SU-DHL-6 (cell line): ENCODE measurements around the gene GFRA4.

Source experiments
- H2AFZ ChIP-seq: fragments of 200-600 bp; sonication (generic); 2 replicates; pipeline ENCODE4 v1.6.1; 2014; ENCODE audit warnings: low read depth, mild to moderate bottlenecking, moderate library complexity, mixed read lengths, antibody characterized with exemption, low read length; ENCODE audit not compliant: severe bottlenecking
- H3F3A ChIP-seq: fragments of 200-600 bp; shearing (Covaris generic); 2 replicates; pipeline ENCODE4 v1.6.0; 2016; ENCODE audit warnings: antibody characterized with exemption, mild to moderate bottlenecking; ENCODE audit not compliant: insufficient read depth
- H3K27ac ChIP-seq: fragments of 200-600 bp; sonication (generic); 2 replicates; pipeline ENCODE4 v1.5.1; 2016; ENCODE audit warnings: low read depth, mild to moderate bottlenecking, low read length, moderate library complexity, mixed read lengths
- H3K27me3 ChIP-seq: fragments of 200-600 bp; sonication (generic), shearing (Covaris generic); 2 replicates; pipeline ENCODE4 v1.6.0; 2014; ENCODE audit warnings: mild to moderate bottlenecking, low read length
- H3K36me3 ChIP-seq: fragments of 200-600 bp; sonication (generic); 2 replicates; pipeline ENCODE4 v1.6.1; 2014; ENCODE audit warnings: mild to moderate bottlenecking, low read length, mixed read lengths
- H3K4me2 ChIP-seq: fragments of 300-600, 200-600 bp; shearing (Covaris generic), sonication (generic); 2 replicates; pipeline ENCODE4 v1.6.0; 2014; ENCODE audit warnings: low read length, low read depth, mild to moderate bottlenecking; ENCODE audit not compliant: poor library complexity, severe bottlenecking
- H3K4me3 ChIP-seq: fragments of 200-600 bp; sonication (generic); 2 replicates; pipeline ENCODE4 v1.5.1; 2014; ENCODE audit warnings: antibody characterized with exemption, low read length, mild to moderate bottlenecking, mixed read lengths; ENCODE audit not compliant: insufficient read depth, poor library complexity, severe bottlenecking
- H3K79me2 ChIP-seq: fragments of 200-600 bp; sonication (generic); 2 replicates; pipeline ENCODE4 v1.6.1; 2014; ENCODE audit warnings: mild to moderate bottlenecking, low read length, moderate library complexity; ENCODE audit not compliant: insufficient read depth
- H3K9ac ChIP-seq: fragments of 200-600 bp; sonication (generic); 2 replicates; pipeline ENCODE4 v1.7.0; 2014; ENCODE audit warnings: mild to moderate bottlenecking, low read length
- H3K9me2 ChIP-seq: fragments of 200-600 bp; sonication (generic); replicated peaks from 2 replicates; pipeline ENCODE4 v1.6.1; 2014; ENCODE audit warnings: low read length; ENCODE audit not compliant: insufficient read depth
- H3K9me3 ChIP-seq: fragments of 200-600 bp; sonication (generic); 2 replicates; pipeline ENCODE4 v1.6.1; 2014; ENCODE audit warnings: low read length, mixed read lengths; ENCODE audit not compliant: insufficient read depth
- H4K20me1 ChIP-seq: fragments of 200-600 bp; sonication (generic); 2 replicates; pipeline ENCODE4 v1.6.1; 2014; ENCODE audit warnings: low read depth, mild to moderate bottlenecking, antibody characterized with exemption, low read length, moderate library complexity, mixed read lengths
- EZH2phosphoT487 ChIP-seq: fragments of 200-600 bp; sonication (generic), shearing (Covaris generic); conservative IDR thresholded peaks from 2 replicates; pipeline ENCODE4 v1.6.1; 2018; ENCODE audit warnings: mild to moderate bottlenecking, antibody characterized with exemption, low read length, moderate library complexity, mixed read lengths
- TF ChIP-seq, protein P1 (sequence below): fragments of 200-600 bp; sonication (generic); IDR thresholded peaks from one replicate; pipeline ENCODE4 v1.5.1; 2017; ENCODE audit warnings: antibody characterized with exemption, mild to moderate bottlenecking, low read length, moderate library complexity; ENCODE audit not compliant: insufficient read depth, poor library complexity, severe bottlenecking

GFRA4 gene

DNA sequence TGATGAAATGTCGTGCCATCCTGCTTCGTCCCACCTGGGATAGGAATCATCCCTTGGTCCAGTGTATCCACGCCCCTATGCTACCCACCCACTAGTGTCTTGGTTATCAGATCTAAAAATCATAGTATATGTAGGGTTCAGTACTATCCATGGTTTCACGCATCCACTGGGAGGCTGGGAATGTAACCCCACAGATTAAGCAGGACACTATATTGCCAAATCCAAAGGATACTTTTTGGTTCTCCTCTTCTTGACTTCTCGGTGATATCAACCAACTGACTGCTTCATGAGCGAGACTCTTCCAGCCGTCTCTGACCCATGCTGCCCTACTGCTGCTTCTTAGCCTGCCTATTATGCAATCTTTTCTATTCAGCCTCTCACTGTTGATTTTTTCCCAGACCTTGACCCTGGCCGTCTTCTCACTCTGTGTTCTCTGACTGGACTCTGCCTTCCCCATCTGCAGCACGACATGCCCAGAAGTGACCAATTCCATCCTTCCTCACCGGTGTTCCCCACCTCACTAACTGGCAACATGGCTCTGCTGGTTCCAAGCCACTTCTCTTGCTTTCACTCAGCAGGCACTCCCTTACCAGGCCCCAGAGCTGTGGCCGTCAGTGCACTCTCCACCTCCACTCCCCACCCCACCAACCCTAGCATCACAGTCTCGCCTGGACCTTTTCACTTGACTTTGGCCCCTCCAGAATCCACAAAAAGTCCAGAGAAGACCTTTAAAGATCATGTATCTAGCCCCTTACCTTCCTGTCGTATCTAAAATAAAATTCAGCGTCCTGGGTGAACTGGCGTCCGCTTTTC, 34.5 kb downstream of the GFRA4 start:
- no peaks in the 10 kb centered on the region for H3K27me3 ChIP-seq
- H3K9me3 ChIP-seq, result no peaks in the 10 kb centered on the region
- no peaks in the 10 kb centered on the region for H3K9me2 ChIP-seq
- H3K36me3 ChIP-seq, result no peaks in the 10 kb centered on the region
- no peak for TF ChIP-seq EZH2phosphoT487
- TF ChIP-seq, protein P1, sequence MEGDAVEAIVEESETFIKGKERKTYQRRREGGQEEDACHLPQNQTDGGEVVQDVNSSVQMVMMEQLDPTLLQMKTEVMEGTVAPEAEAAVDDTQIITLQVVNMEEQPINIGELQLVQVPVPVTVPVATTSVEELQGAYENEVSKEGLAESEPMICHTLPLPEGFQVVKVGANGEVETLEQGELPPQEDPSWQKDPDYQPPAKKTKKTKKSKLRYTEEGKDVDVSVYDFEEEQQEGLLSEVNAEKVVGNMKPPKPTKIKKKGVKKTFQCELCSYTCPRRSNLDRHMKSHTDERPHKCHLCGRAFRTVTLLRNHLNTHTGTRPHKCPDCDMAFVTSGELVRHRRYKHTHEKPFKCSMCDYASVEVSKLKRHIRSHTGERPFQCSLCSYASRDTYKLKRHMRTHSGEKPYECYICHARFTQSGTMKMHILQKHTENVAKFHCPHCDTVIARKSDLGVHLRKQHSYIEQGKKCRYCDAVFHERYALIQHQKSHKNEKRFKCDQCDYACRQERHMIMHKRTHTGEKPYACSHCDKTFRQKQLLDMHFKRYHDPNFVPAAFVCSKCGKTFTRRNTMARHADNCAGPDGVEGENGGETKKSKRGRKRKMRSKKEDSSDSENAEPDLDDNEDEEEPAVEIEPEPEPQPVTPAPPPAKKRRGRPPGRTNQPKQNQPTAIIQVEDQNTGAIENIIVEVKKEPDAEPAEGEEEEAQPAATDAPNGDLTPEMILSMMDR, result no peak
- no peaks in the 10 kb centered on the region for H3K79me2 ChIP-seq
- no peaks in the 10 kb centered on the region for H4K20me1 ChIP-seq
- no peak overlapping the region for H2AFZ ChIP-seq
- H3K27ac ChIP-seq, result no peak overlapping the region
- H3K4me3 ChIP-seq, result no peak overlapping the region
- H3F3A ChIP-seq, result no peaks in the 10 kb centered on the region
- H3K4me2 ChIP-seq, result no peak overlapping the region
- H3K9ac ChIP-seq, result no peak overlapping the region

DNA sequence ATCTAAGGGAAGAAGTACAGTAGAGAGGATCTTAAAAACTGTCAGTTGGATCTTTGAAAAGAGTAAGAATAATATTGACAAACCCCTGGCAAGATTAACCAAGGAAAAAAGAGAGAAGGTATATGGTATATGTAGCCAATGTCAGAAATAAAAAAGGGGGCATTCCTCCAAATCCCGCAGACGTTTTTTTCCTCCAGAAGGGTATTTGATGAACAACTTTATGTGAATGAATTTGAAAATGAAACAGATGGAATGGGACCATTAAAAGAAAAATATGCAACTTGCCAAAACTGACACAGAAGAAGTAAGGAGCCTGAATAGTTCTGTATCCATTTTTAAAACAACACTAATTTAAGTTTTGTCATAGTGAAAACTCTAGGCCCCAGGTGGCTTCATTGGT, 35.7 kb downstream of the GFRA4 start:
- Histone ChIP-seq H3K79me2 (no peaks in the 10 kb centered on the region), H2AFZ (no peak overlapping the region), H3K4me3 (no peak overlapping the region), H3K36me3 (no peaks in the 10 kb centered on the region), H3K27me3 (no peaks in the 10 kb centered on the region), H3K27ac (no peak overlapping the region), H3K9me2 (no peaks in the 10 kb centered on the region), H3K9me3 (no peaks in the 10 kb centered on the region), H3K4me2 (no peak overlapping the region), H3F3A (no peaks in the 10 kb centered on the region), H3K9ac (no peak overlapping the region), H4K20me1 (no peaks in the 10 kb centered on the region)
- TF ChIP-seq, protein P1, result no peak
- no peak for TF ChIP-seq EZH2phosphoT487

DNA sequence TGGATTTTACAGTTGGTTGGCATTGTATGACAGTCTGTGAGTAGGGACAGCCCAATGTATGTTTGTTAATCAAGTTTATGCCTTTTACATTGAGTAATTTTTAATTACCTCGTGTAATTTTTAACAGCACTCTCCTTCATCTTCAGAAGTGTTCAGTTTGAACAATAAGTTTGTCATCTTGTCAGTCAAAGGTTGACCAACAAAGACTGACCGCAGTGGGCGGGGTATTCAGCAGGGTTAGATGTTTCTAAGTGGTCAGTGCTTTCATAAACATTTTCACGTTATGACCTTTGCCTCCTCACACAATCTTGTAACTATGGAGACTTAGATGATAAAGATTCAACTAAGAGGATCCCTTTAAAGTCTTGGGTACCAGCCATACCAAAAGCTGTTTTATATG, 40.8 kb downstream of the GFRA4 start:
- Histone ChIP-seq H3K9ac (no peak overlapping the region), H3K9me2 (no peaks in the 10 kb centered on the region), H3K36me3 (no peaks in the 10 kb centered on the region), H3F3A (no peaks in the 10 kb centered on the region), H3K79me2 (no peaks in the 10 kb centered on the region), H3K4me3 (no peak overlapping the region), H3K9me3 (no peaks in the 10 kb centered on the region), H4K20me1 (no peaks in the 10 kb centered on the region), H3K4me2 (no peak overlapping the region), H3K27ac (no peak overlapping the region), H3K27me3 (no peaks in the 10 kb centered on the region), H2AFZ (no peak overlapping the region)
- TF ChIP-seq EZH2phosphoT487, result no peak
- TF ChIP-seq, protein P1, result no peak
